Measurements from ENCODE around the gene OXNAD1. TPM values are rescaled to one million over a fixed set of nuclear protein-coding genes. Genes with fewer than 3 reads are reported as not detected.

Gene OXNAD1
- total and polyA plus RNA-seq, 10 of the 15 experiments (the other 5 are each of a cell fraction or from before 2014, with no cell fraction given): 5.6 to 27.8 (median 16.2) TPM

DNA sequence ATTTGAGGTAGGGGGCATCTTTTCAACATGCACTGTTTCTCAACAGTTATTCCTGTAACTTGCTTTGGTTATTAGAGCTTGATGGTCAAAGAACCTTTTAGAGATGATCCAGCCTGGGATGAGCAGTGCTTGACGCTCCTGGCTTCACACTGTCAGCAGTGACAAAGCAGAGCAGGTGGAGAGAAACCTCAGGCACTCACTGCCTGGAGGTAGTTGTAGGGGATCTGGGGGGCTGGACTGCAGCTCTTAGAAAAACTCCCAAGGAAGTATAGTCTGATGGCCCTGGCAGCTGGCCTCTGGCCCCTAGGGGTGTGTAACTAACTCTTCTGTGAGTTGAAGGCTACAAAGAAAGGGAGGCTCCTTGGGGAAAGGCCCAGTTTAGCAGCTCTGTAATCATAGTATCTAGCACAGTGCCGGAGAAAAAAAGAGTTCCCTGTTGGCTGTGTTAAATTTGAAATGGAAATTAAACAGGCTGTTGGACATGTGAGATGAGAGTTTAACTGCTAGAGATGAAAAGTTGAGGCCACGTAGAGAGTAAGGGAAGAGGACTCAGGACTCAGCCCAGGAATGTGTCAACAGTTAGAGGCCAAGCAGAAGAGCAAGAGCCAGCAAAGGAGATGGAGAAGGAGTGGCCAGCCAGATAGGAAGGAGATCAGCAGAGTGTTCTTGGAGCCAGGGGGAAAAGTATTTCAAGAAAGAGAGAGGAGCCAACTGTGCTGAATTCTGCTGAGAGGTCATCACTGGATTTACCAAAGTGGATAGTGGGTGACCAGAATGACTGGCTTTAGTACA is 14.2 kb downstream of the OXNAD1 start:
- intact Hi-C loops (cut with micrococcal nuclease; ENCODE audit: unreplicated experiment): no loop called here
- H3K4me1 ChIP-seq (ENCODE audit: control insufficient read depth, insufficient read depth, low read length): no peaks in the 10 kb centered on the region
- no peak for FAIRE-seq
- 83% methylated on average over 3 of the region's 3 CpGs for WGBS (ENCODE audit: insufficient coverage, insufficient replicate concordance, low lambda C conversion rate, missing lambda C conversion rate)
- no peaks in the 10 kb centered on the region for H3K9me3 ChIP-seq (replicated peaks; ENCODE audit: control insufficient read depth, insufficient read depth, low read length)
- ChIA-PET POLR2A (no interaction called here), RAD21 (ENCODE audit: unreplicated experiment) (interaction anchor here (0.9 to 1.4 kb wide), 2 partner anchors 9 to 10 kb away, joined by 3 read pairs; no protein-coding TSS in a partner anchor), SMC1A (ENCODE audit: uncharacterized antibody, unreplicated experiment) (interaction anchor here (1.3 to 1.7 kb wide), 4 partner anchors 11 to 321 kb away, joined by 3 to 4 read pairs (median 4); partner anchors contain the start of genes DPH3 and OXNAD1), CTCF (interaction anchor here (0.8 to 2.5 kb wide), 4 partner anchors 8 to 15 kb away, joined by 3 to 9 read pairs (median 4); partner anchors contain the start of genes DPH3 and OXNAD1)
- DNase-seq (ENCODE audit: low read depth, low spot score): no peak
- no TSS peak for BruUV-seq (replicated peaks)
- peaks cover 0 to 5% of the 10 kb centered on the region in 2 experiments; a peak in 3 of 4 replicates for H3K36me3 ChIP-seq (ENCODE audit: control insufficient read depth in 2 of 2, insufficient read depth in 2 of 2, low read length in 1 of 2)
- no peaks in the 10 kb centered on the region for H3K27me3 ChIP-seq (replicated peaks in 1 of 2; ENCODE audit: control insufficient read depth in 2 of 2, insufficient read depth in 2 of 2, low read length in 1 of 2)
- H3K4me3 ChIP-seq: no peak overlapping the region
- H3K79me2 ChIP-seq (ENCODE audit: control insufficient read depth, insufficient read depth, low read length): no peaks in the 10 kb centered on the region
- no peak for ATAC-seq
- no peak for TF ChIP-seq PAX5 (IDR thresholded peaks at IDR 0.05; ENCODE audit: borderline replicate concordance, low read depth, low read length)
- H3K9ac ChIP-seq (ENCODE audit: control insufficient read depth, insufficient read depth, low read length): no peak overlapping the region
- H3K4me2 ChIP-seq (ENCODE audit: control insufficient read depth, insufficient read depth): no peak overlapping the region
- H4K20me1 ChIP-seq (ENCODE audit: control insufficient read depth, insufficient read depth): no peaks in the 10 kb centered on the region
- H2AFZ ChIP-seq (ENCODE audit: control insufficient read depth, low read depth, low read length): no peak overlapping the region
- H3K27ac ChIP-seq (ENCODE audit: control insufficient read depth, insufficient read depth): no peak overlapping the region
- in situ Hi-C loops (cut with MboI): loop anchor here (25.0 kb wide), 2 partner anchors 758 to 933 kb away; no protein-coding TSS in a partner anchor

DNA sequence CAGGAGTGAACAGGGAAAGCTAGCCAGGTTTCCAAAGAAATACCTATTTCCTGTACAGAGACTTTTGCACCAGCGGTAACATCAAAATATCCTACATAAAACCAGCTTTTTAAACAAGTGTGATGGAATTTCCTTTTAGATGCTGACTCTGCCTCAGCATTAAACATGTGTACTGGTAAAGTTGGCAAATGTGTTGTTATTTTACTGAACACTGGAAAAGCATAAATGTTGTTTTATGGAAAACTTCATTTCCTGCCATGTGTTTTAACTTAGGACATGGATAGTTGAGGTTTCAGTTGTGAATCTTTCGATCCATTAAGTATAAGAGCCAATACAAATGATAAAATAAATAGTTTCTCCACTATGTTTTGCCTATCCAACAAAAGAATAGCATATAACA is 15.7 kb downstream of the OXNAD1 start:
- intact Hi-C loops (cut with micrococcal nuclease; ENCODE audit: unreplicated experiment): no loop called here
- H3K27ac ChIP-seq (ENCODE audit: control insufficient read depth, insufficient read depth): no peak overlapping the region
- ChIA-PET POLR2A (no interaction called here), CTCF (interaction anchor here (1.1 to 3.0 kb wide), 3 partner anchors 9 to 16 kb away, joined by 3 to 14 read pairs (median 6); partner anchors contain the start of genes DPH3 and OXNAD1), SMC1A (ENCODE audit: uncharacterized antibody, unreplicated experiment) (interaction anchor here (0.7 to 1.7 kb wide), 4 partner anchors 11 to 115 kb away, joined by 3 to 4 read pairs (median 3); partner anchors contain the start of genes DPH3 and OXNAD1), RAD21 (ENCODE audit: unreplicated experiment) (no interaction called here)
- no peak for DNase-seq (ENCODE audit: low read depth, low spot score)
- no peaks in the 10 kb centered on the region for H3K79me2 ChIP-seq (ENCODE audit: control insufficient read depth, insufficient read depth, low read length)
- peaks cover 0 to 5% of the 10 kb centered on the region in 2 experiments; a peak in 3 of 4 replicates for H3K36me3 ChIP-seq (ENCODE audit: control insufficient read depth in 2 of 2, insufficient read depth in 2 of 2, low read length in 1 of 2)
- no peak overlapping the region for H3K4me3 ChIP-seq
- ATAC-seq: no peak
- no TSS peak for BruUV-seq (replicated peaks)
- H3K9me3 ChIP-seq (replicated peaks; ENCODE audit: control insufficient read depth, insufficient read depth, low read length): no peaks in the 10 kb centered on the region
- no peaks in the 10 kb centered on the region for H3K27me3 ChIP-seq (replicated peaks in 1 of 2; ENCODE audit: control insufficient read depth in 2 of 2, insufficient read depth in 2 of 2, low read length in 1 of 2)
- H3K4me1 ChIP-seq (ENCODE audit: control insufficient read depth, insufficient read depth, low read length): no peaks in the 10 kb centered on the region
- FAIRE-seq: no peak
- no peak overlapping the region for H2AFZ ChIP-seq (ENCODE audit: control insufficient read depth, low read depth, low read length)
- in situ Hi-C loops (cut with MboI): loop anchor here (10.0 to 25.0 kb wide), 3 partner anchors 614 to 932 kb away; no protein-coding TSS in a partner anchor
- WGBS (ENCODE audit: insufficient coverage, insufficient replicate concordance, low lambda C conversion rate, missing lambda C conversion rate): 97% methylated on average over 2 of the region's 2 CpGs
- no peaks in the 10 kb centered on the region for H4K20me1 ChIP-seq (ENCODE audit: control insufficient read depth, insufficient read depth)
- H3K4me2 ChIP-seq (ENCODE audit: control insufficient read depth, insufficient read depth): no peak overlapping the region
- no peak overlapping the region for H3K9ac ChIP-seq (ENCODE audit: control insufficient read depth, insufficient read depth, low read length)
- no peak for TF ChIP-seq TCF7 (IDR thresholded peaks at IDR 0.05; ENCODE audit: borderline replicate concordance)
- no peak for TF ChIP-seq ETV6 (conservative IDR thresholded peaks at IDR 0.05 in 1 of 2, IDR thresholded peaks at IDR 0.05 in 1 of 2; ENCODE audit: borderline replicate concordance in 1 of 2, low read depth in 1 of 2)
- TF ChIP-seq CHD1 (IDR thresholded peaks at IDR 0.05; ENCODE audit: low read depth, low read length): no peak
- TF ChIP-seq NFYB (IDR thresholded peaks at IDR 0.05; ENCODE audit: insufficient read depth, low read depth, low read length): no peak
- TF ChIP-seq NR2F1 (conservative IDR thresholded peaks at IDR 0.05): no peak
- no peak for TF ChIP-seq NFXL1 (IDR thresholded peaks at IDR 0.05; ENCODE audit: borderline replicate concordance)
- no peak for TF ChIP-seq IRF4 (IDR thresholded peaks at IDR 0.05; ENCODE audit: low read depth, low read length)
- no peak for TF ChIP-seq SMARCA5 (IDR thresholded peaks at IDR 0.05)
- TF ChIP-seq MYB (IDR thresholded peaks at IDR 0.05; ENCODE audit: borderline replicate concordance, low read depth, low read length): no peak
- no peak for TF ChIP-seq E2F4 (IDR thresholded peaks at IDR 0.05; ENCODE audit: low read depth, low read length)
